Panc1 (cell line): ENCODE results near the gene SUGCT. TPM values are rescaled to one million over a fixed set of nuclear protein-coding genes. Genes with fewer than 3 reads are reported as not detected.

Experiments
- ATAC-seq: fragments of 200-7000 bp; cut with Tn5 transposase; 2 replicates; pipeline ENCODE4 v1.9.1; 2020; ENCODE audit warnings: mild to moderate bottlenecking, moderate library complexity
- BruUV-seq: library from RNA; stranded (reverse); fragments of 400-500 nt; replicated peaks from 2 replicates; lab custom pipeline; 2021; lab: Mats Ljungman, UMichigan
- CTCF ChIA-PET: fragments of 300-600 bp; sonication (Branson Sonifier 250); formaldehyde crosslinking; loops from one replicate; lab custom pipeline; 2022; ENCODE audit warnings: antibody characterized with exemption; lab: Charles Lee
- POLR2A ChIA-PET: fragments of 300-600 bp; sonication (Branson Sonifier 250); formaldehyde crosslinking; loops from one replicate; lab custom pipeline; 2022; ENCODE audit warnings: antibody characterized with exemption; lab: Charles Lee
- DNase-seq: peaks from one replicate; pipeline ENCODE4 v3.0.0-alpha.2; 2010; ENCODE audit warnings: low read depth, low spot score
- H3K27ac ChIP-seq: 2 replicates; pipeline ENCODE4 v1.5.1; 2011; ENCODE audit warnings: mild to moderate bottlenecking, low read length, inconsistent platforms
- H3K27me3 ChIP-seq: fragments of 200-500 bp; sonication (Bioruptor generic); 2 replicates; pipeline ENCODE4 v1.6.0; 2014; ENCODE audit warnings: low read length, inconsistent platforms; ENCODE audit not compliant: control insufficient read depth, insufficient read depth
- H3K36me3 ChIP-seq: fragments of 200-500 bp; sonication (Bioruptor generic); 2 replicates; pipeline ENCODE4 v1.5.1; 2014; ENCODE audit warnings: inconsistent platforms, mild to moderate bottlenecking, low read length, moderate library complexity; ENCODE audit not compliant: control insufficient read depth, insufficient read depth
- H3K4me1 ChIP-seq: 2 replicates; pipeline ENCODE4 v1.5.1; 2011; ENCODE audit warnings: inconsistent platforms, mild to moderate bottlenecking, low read length, moderate library complexity; ENCODE audit not compliant: control insufficient read depth, insufficient read depth
- H3K4me3 ChIP-seq, 2 experiments: 2 replicates each; pipeline ENCODE4 v1.5.1; 2011 to 2012; ENCODE audit warnings: low read depth in 2 of 2, low read length in 2 of 2, mild to moderate bottlenecking in 2 of 2, inconsistent platforms in 1 of 2, moderate library complexity in 1 of 2
- H3K9me3 ChIP-seq: fragments of 200-500 bp; sonication (Bioruptor generic); 2 replicates; pipeline ENCODE4 v1.5.1; 2014; ENCODE audit warnings: low read depth, mild to moderate bottlenecking, inconsistent platforms, low read length, moderate library complexity; ENCODE audit not compliant: control insufficient read depth, insufficient read depth
- CTCF ChIP-seq: fragments of 450-650 bp; IDR thresholded peaks from 2 replicates; pipeline ENCODE4 v1.5.1; 2017; ENCODE audit warnings: mild to moderate bottlenecking
- POLR2AphosphoS5 ChIP-seq: IDR thresholded peaks from 2 replicates; pipeline ENCODE4 v1.6.1; 2012; ENCODE audit warnings: mild to moderate bottlenecking, low read depth, low read length, moderate library complexity
- REST ChIP-seq, 2 experiments: IDR thresholded peaks; 2 replicates each; pipeline ENCODE4 v1.6.1; 2011 to 2012; ENCODE audit warnings: low read depth in 2 of 2, control low read depth in 1 of 2, low read length in 1 of 2, mild to moderate bottlenecking in 1 of 2, moderate library complexity in 1 of 2; ENCODE audit not compliant: insufficient read depth in 1 of 2
- SIN3A ChIP-seq: IDR thresholded peaks from 2 replicates; pipeline ENCODE4 v1.6.1; 2012; ENCODE audit warnings: low read depth, mild to moderate bottlenecking, low read length, moderate library complexity, borderline replicate concordance; ENCODE audit not compliant: insufficient read depth
- TCF7L2 ChIP-seq: IDR thresholded peaks from 2 replicates; pipeline ENCODE4 v1.6.1; 2011; ENCODE audit warnings: mild to moderate bottlenecking, low read depth, low read length, inconsistent platforms
- in situ Hi-C: cut with HindIII; loops from 2 replicates; pipeline ENCODE4 v1.10.0; 2016; ENCODE audit warnings: low sequenced_read_pairs, low pct_unique_long_range_greater_than_20kb
- intact Hi-C: fragments of 100-400 bp; cut with micrococcal nuclease; formaldehyde crosslinking; loops from one replicate; pipeline ENCODE4 v1.10.0; 2022; ENCODE audit not compliant: unreplicated experiment
- total RNA-seq: library from RNA; stranded (reverse); gene quantifications from one replicate; pipeline ENCODE4 v1.2.1, GENCODE V29; 2021; ENCODE audit not compliant: unreplicated experiment

The SUGCT gene
- total RNA-seq, 1 experiment from 2014 or later = 3.1 TPM

GRCh38 chr7:40232242-40232893 lies 97.6 kb downstream of the SUGCT start:
- ChIA-PET POLR2A (no interaction called here), CTCF (interaction anchor here (1.3 kb wide), 1 partner anchor 1473 kb away, joined by 6 read pairs; no protein-coding TSS in a partner anchor)
- Histone ChIP-seq H3K4me3 (no peak overlapping the region), H3K27ac (no peak overlapping the region), H3K27me3 (no peaks in the 10 kb centered on the region), H3K36me3 (no peaks in the 10 kb centered on the region), H3K4me1 (no peaks in the 10 kb centered on the region), H3K9me3 (no peaks in the 10 kb centered on the region)
- no TSS peak for BruUV-seq
- intact Hi-C loops (loop anchor here (2.0 to 10.0 kb wide), 4 partner anchors 92 to 1502 kb away; no protein-coding TSS in a partner anchor), in situ Hi-C loops (no loop called here)
- TF ChIP-seq REST (IDR thresholded peaks at IDR 0.05; ENCODE audit: insufficient read depth in 1 of 2, low read depth in 2 of 2, low read length in 1 of 2) = no peak
- TF ChIP-seq TCF7L2 = no peak
- peak; percentile 72; the same call in 1 of the 2 replicates for TF ChIP-seq CTCF
- DNase-seq (peak; percentile 35), ATAC-seq (peak; percentile 85)

- no peaks in the 10 kb centered on the region for H3K27me3 ChIP-seq
- ATAC-seq (no peak), DNase-seq (no peak)
- CTCF ChIA-PET = no interaction called here
- in situ Hi-C loops (no loop called here), intact Hi-C loops (loop anchor here (5.0 to 10.0 kb wide), 3 partner anchors 91 to 1501 kb away; no protein-coding TSS in a partner anchor)
- H3K27ac ChIP-seq = no peak overlapping the region
- POLR2A ChIA-PET = no interaction called here
- no peak overlapping the region for H3K4me3 ChIP-seq
- no peak for TF ChIP-seq REST (IDR thresholded peaks at IDR 0.05; ENCODE audit: insufficient read depth in 1 of 2, low read depth in 2 of 2, low read length in 1 of 2)
- no peak for TF ChIP-seq SIN3A
- no peak for TF ChIP-seq CTCF
- no peak for TF ChIP-seq TCF7L2
- no peak for TF ChIP-seq POLR2AphosphoS5
- no peaks in the 10 kb centered on the region for H3K36me3 ChIP-seq
- BruUV-seq = no TSS peak
- no peaks in the 10 kb centered on the region for H3K4me1 ChIP-seq
- no peaks in the 10 kb centered on the region for H3K9me3 ChIP-seq
Observed at GRCh38 chr7:40234046-40234445, 99.2 kb downstream of the SUGCT start.
